H9 (cell line): Measurements from ENCODE around the gene SLBP. TPM values are rescaled to one million over a fixed set of nuclear protein-coding genes. Genes with fewer than 3 reads are reported as not detected.

Experiments used
- DNase-seq: peaks from one replicate; pipeline ENCODE4 v3.0.0-alpha.2; 2017
- H2AFZ ChIP-seq: one replicate; pipeline ENCODE4 v1.6.1; 2013; ENCODE audit warnings: mild to moderate bottlenecking, low read length, control low read depth, moderate library complexity
- H2AK5ac ChIP-seq: 2 replicates; pipeline ENCODE4 v1.6.1; 2013; ENCODE audit warnings: low read length, control low read depth, mixed read lengths; ENCODE audit not compliant: insufficient read length
- H2BK120ac ChIP-seq: one replicate; pipeline ENCODE4 v1.6.1; 2013; ENCODE audit warnings: low read depth, mild to moderate bottlenecking, low read length, control low read depth, inconsistent platforms; ENCODE audit not compliant: poor library complexity, severe bottlenecking
- H2BK12ac ChIP-seq: 2 replicates; pipeline ENCODE4 v1.6.1; 2013; ENCODE audit warnings: low read length, control low read depth, mixed read lengths, low read depth; ENCODE audit not compliant: insufficient read length
- H2BK15ac ChIP-seq: 2 replicates; pipeline ENCODE4 v1.6.1; 2013; ENCODE audit warnings: low read depth, low read length, control low read depth
- H2BK20ac ChIP-seq: one replicate; pipeline ENCODE4 v1.6.1; 2013; ENCODE audit warnings: low read depth, mild to moderate bottlenecking, low read length, control low read depth, inconsistent platforms; ENCODE audit not compliant: poor library complexity, severe bottlenecking
- H2BK5ac ChIP-seq: 2 replicates; pipeline ENCODE4 v1.6.1; 2013; ENCODE audit warnings: low read length, control low read depth, mixed read lengths; ENCODE audit not compliant: insufficient read length
- H3K14ac ChIP-seq: 2 replicates; pipeline ENCODE4 v1.6.1; 2013; ENCODE audit warnings: low read length, control low read depth; ENCODE audit not compliant: insufficient read depth
- H3K18ac ChIP-seq: 2 replicates; pipeline ENCODE4 v1.6.1; 2013; ENCODE audit warnings: low read depth, mild to moderate bottlenecking, mixed read lengths, low read length, control low read depth; ENCODE audit not compliant: insufficient read length
- H3K23ac ChIP-seq: 2 replicates; pipeline ENCODE4 v1.6.1; 2013; ENCODE audit warnings: low read length, control low read depth, mixed read lengths, low read depth; ENCODE audit not compliant: insufficient read length
- H3K23me2 ChIP-seq: 2 replicates; pipeline ENCODE4 v1.6.1; 2013; ENCODE audit warnings: low read depth, mild to moderate bottlenecking, mixed read lengths, low read length, control low read depth; ENCODE audit not compliant: insufficient read length, poor library complexity, severe bottlenecking
- H3K27ac ChIP-seq: 2 replicates; pipeline ENCODE4 v1.5.1; 2013; ENCODE audit warnings: low read length, control low read depth, mixed read lengths, low read depth; ENCODE audit not compliant: insufficient read length
- H3K27me3 ChIP-seq: 2 replicates; pipeline ENCODE4 v1.6.1; 2013; ENCODE audit warnings: low read length, control low read depth, inconsistent platforms; ENCODE audit not compliant: insufficient read depth
- H3K4ac ChIP-seq: 2 replicates; pipeline ENCODE4 v1.6.1; 2013; ENCODE audit warnings: low read depth, mild to moderate bottlenecking, control low read depth, inconsistent platforms, low read length, moderate library complexity
- H3K4me1 ChIP-seq: 2 replicates; pipeline ENCODE4 v1.6.1; 2013; ENCODE audit warnings: low read length, control low read depth, inconsistent platforms; ENCODE audit not compliant: insufficient read depth
- H3K4me2 ChIP-seq: 2 replicates; pipeline ENCODE4 v1.6.1; 2013; ENCODE audit warnings: low read length, control low read depth, mixed read lengths; ENCODE audit not compliant: insufficient read length, insufficient read depth
- H3K56ac ChIP-seq: 2 replicates; pipeline ENCODE4 v1.6.1; 2013; ENCODE audit warnings: low read depth, mild to moderate bottlenecking, mixed read lengths, low read length, control low read depth; ENCODE audit not compliant: insufficient read length
- H3K79me1 ChIP-seq: 2 replicates; pipeline ENCODE4 v1.6.1; 2013; ENCODE audit warnings: low read depth, mild to moderate bottlenecking, moderate library complexity, low read length, control low read depth, inconsistent platforms; ENCODE audit not compliant: insufficient read depth, poor library complexity, severe bottlenecking
- H3K79me2 ChIP-seq: 2 replicates; pipeline ENCODE4 v1.6.1; 2013; ENCODE audit warnings: low read length, control low read depth, inconsistent platforms; ENCODE audit not compliant: insufficient read depth
- H3K9ac ChIP-seq: 2 replicates; pipeline ENCODE4 v1.6.1; 2013; ENCODE audit warnings: low read length, control low read depth, mixed read lengths; ENCODE audit not compliant: insufficient read length; ENCODE audit errors: extremely low read depth
- H3K9me3 ChIP-seq: one replicate; pipeline ENCODE4 v1.6.1; 2013; ENCODE audit warnings: low read depth, low read length, inconsistent platforms; ENCODE audit not compliant: control insufficient read depth
- H3T11ph ChIP-seq: one replicate; pipeline ENCODE4 v1.6.1; 2013; ENCODE audit warnings: mild to moderate bottlenecking, low read length, control low read depth, inconsistent platforms
- H4K20me1 ChIP-seq: one replicate; pipeline ENCODE4 v1.6.1; 2013; ENCODE audit not compliant: control insufficient read depth, insufficient read length, insufficient read depth
- H4K5ac ChIP-seq: 2 replicates; pipeline ENCODE4 v1.6.1; 2013; ENCODE audit warnings: low read depth, mild to moderate bottlenecking, mixed read lengths, low read length, control low read depth; ENCODE audit not compliant: insufficient read length
- H4K8ac ChIP-seq: replicated peaks from 2 replicates; pipeline ENCODE4 v1.6.1; 2013; ENCODE audit warnings: low read length, control low read depth, mixed read lengths, low read depth; ENCODE audit not compliant: insufficient read length
- H4K91ac ChIP-seq: 2 replicates; pipeline ENCODE4 v1.6.1; 2013; ENCODE audit warnings: low read depth, mild to moderate bottlenecking, moderate library complexity, mixed read lengths, low read length, control low read depth; ENCODE audit not compliant: insufficient read length
- H3K27ac Mint-ChIP-seq, 3 experiments: 2 replicates in 2 of 3; 3 replicates in 1 of 3; pipeline ENCODE4 v1.8.0; 2020 to 2021; ENCODE audit warnings: mixed read lengths in 3 of 3, mild to moderate bottlenecking in 1 of 3, moderate library complexity in 1 of 3
- H3K27me3 Mint-ChIP-seq: 2 replicates; pipeline ENCODE4 v1.8.0; 2021; ENCODE audit warnings: low read depth, mild to moderate bottlenecking, moderate library complexity, mixed read lengths
- H3K36me3 Mint-ChIP-seq, 3 experiments: 2 replicates in 2 of 3; 3 replicates in 1 of 3; pipeline ENCODE4 v1.8.0; 2020 to 2021; ENCODE audit warnings: low read depth in 3 of 3, mixed read lengths in 3 of 3; ENCODE audit not compliant: insufficient read depth in 1 of 3
- H3K4me1 Mint-ChIP-seq, 2 experiments: 2 replicates each; pipeline ENCODE4 v1.8.0; 2020; ENCODE audit warnings: mixed read lengths in 2 of 2
- H3K4me3 Mint-ChIP-seq, 2 experiments: 2 replicates in 1 of 2; 3 replicates in 1 of 2; pipeline ENCODE4 v1.8.0; 2020 to 2021; ENCODE audit warnings: mild to moderate bottlenecking in 2 of 2, mixed read lengths in 2 of 2, moderate library complexity in 1 of 2
- H3K9me3 Mint-ChIP-seq, 2 experiments: 2 replicates in 1 of 2; 3 replicates in 1 of 2; pipeline ENCODE4 v1.8.0; 2020; ENCODE audit warnings: mild to moderate bottlenecking in 2 of 2, mixed read lengths in 2 of 2, moderate library complexity in 1 of 2
- CTCF ChIP-seq: fragments of 200-600 bp; sonication (generic); conservative IDR thresholded peaks from 3 replicates; pipeline ENCODE4 v1.8.0; 2021; ENCODE audit warnings: antibody characterized with exemption, mild to moderate bottlenecking
- WGBS: extraction: QIAGEN DNeasy Blood & Tissue Kit; methylation state at CpG from one replicate; pipeline ENCODE4 v1.1.7; 2013; ENCODE audit warnings: missing lambda C conversion rate, low lambda C conversion rate, mixed read lengths; ENCODE audit not compliant: insufficient read length; ENCODE audit errors: extremely low coverage; 5-methylcytosine and 5-hydroxymethylcytosine counted together
- total RNA-seq: library from RNA; stranded (reverse); gene quantifications from 2 replicates; pipeline ENCODE4 v1.2.1, GENCODE V29; 2021

SLBP gene
- total RNA-seq, 1 experiment from 2014 or later: 62.7 TPM

DNA sequence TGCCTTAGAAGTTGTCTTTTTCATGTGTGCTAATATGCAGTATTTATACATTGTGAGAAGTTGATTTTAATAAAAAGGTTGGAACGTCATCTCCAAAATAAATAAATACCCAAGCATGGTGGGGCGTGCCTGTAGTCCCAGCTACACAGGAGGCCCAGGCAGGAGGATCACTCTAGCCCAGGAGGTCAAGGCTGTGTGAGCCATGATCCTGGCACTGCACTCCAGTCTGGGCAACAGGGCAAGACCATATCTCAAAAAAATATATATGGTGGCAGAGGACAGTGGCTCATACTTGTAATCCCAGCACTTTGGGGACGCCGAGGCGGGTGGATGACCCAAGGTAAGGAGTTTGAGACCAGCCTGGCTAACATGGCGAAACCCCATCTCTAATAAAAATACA is 6.4 kb downstream of the SLBP start:
- Histone ChIP-seq H2BK15ac (no peak overlapping the region), H3K9me3 (no peaks in the 10 kb centered on the region), H3K4me1 (no peaks in the 10 kb centered on the region), H3K18ac (no peak overlapping the region), H3K56ac (no peak overlapping the region), H3K4ac (no peak overlapping the region), H3K27me3 (no peaks in the 10 kb centered on the region; the same call in 1 of the 2 replicates), H3K23ac (no peak overlapping the region), H3K4me2 (no peak overlapping the region), H4K20me1 (peaks cover 2% of the 10 kb centered on the region), H2BK12ac (no peak overlapping the region), H2AFZ (no peak overlapping the region), H3K14ac (no peak overlapping the region), H2AK5ac (no peak overlapping the region), H3K9ac (no peak overlapping the region), H4K91ac (no peak overlapping the region), H3K23me2 (no peaks in the 10 kb centered on the region), H2BK5ac (no peak overlapping the region), H3T11ph (no peak overlapping the region), H2BK120ac (no peak overlapping the region), H4K8ac (no peak overlapping the region), H2BK20ac (no peak overlapping the region), H3K79me1 (peaks cover 13% of the 10 kb centered on the region), H3K27ac (no peak overlapping the region), H4K5ac (no peak overlapping the region), H3K79me2 (peaks cover 11% of the 10 kb centered on the region; the same call in 1 of the 2 replicates)
- H3K4me3 Mint-ChIP-seq: no peak overlapping the region
- H3K4me1 Mint-ChIP-seq: peaks cover 7 to 9% of the 10 kb centered on the region in 2 experiments; a peak in 3 of 4 replicates
- H3K36me3 Mint-ChIP-seq: peaks cover 23 to 76% (median 69%) of the 10 kb centered on the region in 3 experiments
- no CpG with 5 or more reads among the region's 6 CpGs for WGBS
- H3K27ac Mint-ChIP-seq: no peak overlapping the region; a peak in 1 of 7 replicates
- DNase-seq: no peak
- no peak for TF ChIP-seq CTCF
- H3K9me3 Mint-ChIP-seq: no peaks in the 10 kb centered on the region
- H3K27me3 Mint-ChIP-seq: no peaks in the 10 kb centered on the region
